ENCODE results near the gene RIIAD1.

GRCh38 chr1:151721788-151722510, 627 bp downstream of the RIIAD1 start:
- TF ChIP-seq CTCF (IDR thresholded peaks at IDR 0.05) (no peak), POLR2A (IDR thresholded peaks at IDR 0.05) (no peak)

Data from stomach (tissue), 4 donors.